GM21723 (cell line): ENCODE measurements around the gene DNAJA4.
"Not testable (repeated sequence)": the region's sequence is repeated elsewhere in the genome, so short reads cannot be mapped to it uniquely, and the experiment has no call there.

ENCODE experiments used
- ATAC-seq: cut with Tn5 transposase; IDR thresholded peaks from one replicate; pipeline ENCODE4 v1.9.1; 2021; ENCODE audit warnings: mild to moderate bottlenecking, moderate library complexity; ENCODE audit not compliant: unreplicated experiment

Gene DNAJA4

GRCh38 chr15:78243491-78243941, 20.8 kb upstream of the DNAJA4 start:
- ATAC-seq, result no peak

GRCh38 chr15:78244101-78244500, 20.3 kb upstream of the DNAJA4 start:
- no peak for ATAC-seq

DNA sequence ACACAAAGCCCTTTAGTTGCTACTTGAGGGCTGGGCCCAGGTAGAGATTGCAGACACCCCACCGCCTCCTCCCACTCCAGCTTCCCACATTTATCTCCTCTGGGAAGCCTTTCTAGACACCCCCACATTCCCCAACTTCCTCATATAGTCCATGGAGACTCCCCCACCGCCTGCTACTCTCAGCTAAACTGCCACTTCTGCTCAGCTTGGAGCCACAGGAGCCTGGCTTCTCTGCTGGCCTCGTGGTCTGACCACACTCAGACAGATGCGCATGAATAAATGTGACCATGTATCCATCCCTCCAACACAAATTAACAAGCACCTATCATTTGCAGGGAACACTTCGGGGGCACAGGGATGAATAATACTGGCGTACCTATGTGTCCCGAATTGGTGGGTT, 19.5 kb upstream of the DNAJA4 start:
- ATAC-seq, result no peak

- ATAC-seq, result not testable (repeated sequence)
Observed at GRCh38 chr15:78245392-78245791, 19.0 kb upstream of the DNAJA4 start.

- ATAC-seq, result not testable (repeated sequence)
Observed at GRCh38 chr15:78245976-78246620, 18.3 kb upstream of the DNAJA4 start.

DNA sequence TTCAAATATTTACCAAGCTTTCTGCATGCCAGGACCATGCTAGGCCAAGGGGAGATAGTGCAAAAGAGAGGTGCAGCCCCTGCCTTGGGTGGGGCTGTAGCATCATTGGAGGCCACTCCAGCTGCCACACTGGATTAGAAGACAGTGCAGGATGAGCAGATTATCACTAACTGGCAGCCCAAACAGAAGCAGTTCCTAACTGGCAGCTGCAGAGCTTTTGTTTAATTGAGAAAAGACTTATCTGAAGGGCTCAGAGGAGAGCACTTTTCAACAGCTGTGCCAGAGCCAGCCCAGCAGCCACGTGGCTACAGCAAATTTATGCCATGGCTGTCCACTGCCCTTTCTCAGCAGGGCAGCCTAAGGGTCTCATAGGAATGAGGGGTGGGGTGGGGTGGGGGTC, 16.5 kb upstream of the DNAJA4 start:
- no peak for ATAC-seq

DNA sequence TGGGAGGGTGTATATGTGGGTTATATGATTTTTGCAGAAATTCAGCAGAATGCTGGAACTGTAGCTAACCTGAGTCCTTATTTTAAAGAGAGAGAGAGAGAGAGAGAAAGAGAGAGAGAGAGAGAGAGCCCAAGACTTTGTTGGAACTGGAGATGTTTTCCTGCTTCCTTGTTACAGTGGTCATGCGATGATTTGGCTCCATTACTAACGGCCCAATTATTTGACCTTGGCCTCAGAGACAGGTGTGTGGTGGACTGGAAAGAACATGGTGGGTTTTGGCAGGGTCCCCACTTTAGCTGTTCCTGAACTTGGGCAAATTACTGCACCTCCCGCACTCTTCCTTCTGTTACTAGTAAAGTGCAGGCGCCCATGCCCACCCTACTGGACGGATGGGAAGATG, 15.2 kb upstream of the DNAJA4 start:
- ATAC-seq, result no peak

- ATAC-seq, result no peak
Observed at GRCh38 chr15:78251136-78251535, 13.2 kb upstream of the DNAJA4 start.

DNA sequence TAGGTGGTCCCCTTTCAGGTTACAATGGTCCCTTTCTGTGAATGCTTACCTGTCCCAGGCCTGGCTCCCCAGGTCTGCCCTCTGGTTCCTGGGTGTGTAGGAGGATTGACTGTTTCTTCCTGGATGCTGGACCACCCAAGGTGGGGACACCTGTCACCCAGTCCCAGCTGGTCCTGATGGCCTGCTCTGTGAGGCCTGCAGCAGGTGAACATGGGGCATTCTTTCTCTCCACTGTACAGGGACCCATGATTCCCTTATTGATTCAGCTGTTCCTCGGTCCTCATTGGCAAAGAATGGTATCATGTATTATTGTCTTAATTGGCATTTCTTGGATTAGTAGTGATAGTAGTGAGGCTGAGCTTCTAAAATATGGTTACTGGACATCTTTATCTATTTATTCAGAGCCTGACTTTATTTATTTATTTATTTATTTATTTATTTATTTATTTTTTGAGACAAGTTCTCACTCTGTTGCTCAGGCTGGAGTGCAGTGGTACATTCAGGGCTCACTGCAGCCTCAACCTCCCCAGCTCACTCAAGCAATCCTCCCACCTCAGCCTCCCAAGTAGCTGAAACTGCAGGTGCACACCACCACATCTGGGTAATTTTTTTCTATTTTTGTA, 8.8 kb upstream of the DNAJA4 start:
- ATAC-seq, result no peak

DNA sequence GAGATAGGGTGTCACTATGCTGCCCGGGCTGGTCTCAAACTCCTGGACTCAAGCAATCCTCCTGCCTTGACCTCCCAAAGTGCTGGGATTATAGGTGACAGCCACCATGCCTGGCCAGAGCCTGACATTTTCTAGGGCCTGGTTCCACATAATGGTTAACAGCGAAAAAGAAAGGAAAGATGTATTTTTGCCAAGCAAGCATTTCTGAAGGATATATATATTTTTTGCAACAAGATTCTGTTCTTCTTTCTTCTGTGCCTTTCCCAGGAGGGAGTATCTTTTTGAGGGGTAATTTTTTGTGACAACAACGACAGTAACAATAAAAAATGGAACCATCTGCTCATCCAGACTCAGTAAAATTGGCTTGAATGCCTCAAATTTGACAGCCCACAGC, 8.3 kb upstream of the DNAJA4 start:
- no peak for ATAC-seq

GRCh38 chr15:78257681-78258080, 6.7 kb upstream of the DNAJA4 start:
- ATAC-seq, result no peak

DNA sequence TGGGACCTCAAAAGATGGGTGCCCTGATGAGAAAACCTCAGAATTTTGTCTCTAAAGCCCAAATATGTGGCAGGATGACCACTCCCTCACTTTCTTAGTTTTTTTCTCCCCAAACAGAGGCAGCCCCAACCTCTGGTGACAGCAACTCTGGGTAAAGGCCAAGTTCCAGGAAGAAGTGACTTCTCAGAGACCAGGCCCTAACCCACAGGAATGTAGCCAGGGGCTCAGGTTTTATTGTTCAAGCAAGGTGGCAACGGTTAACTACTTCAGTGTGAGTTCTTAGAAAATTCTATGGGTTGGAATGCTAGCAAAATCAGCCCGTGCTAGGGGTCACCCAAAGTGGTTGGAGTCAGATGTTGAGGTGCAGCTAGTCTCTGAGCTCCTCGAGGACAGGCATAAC, 5.1 kb upstream of the DNAJA4 start:
- ATAC-seq, result no peak

DNA sequence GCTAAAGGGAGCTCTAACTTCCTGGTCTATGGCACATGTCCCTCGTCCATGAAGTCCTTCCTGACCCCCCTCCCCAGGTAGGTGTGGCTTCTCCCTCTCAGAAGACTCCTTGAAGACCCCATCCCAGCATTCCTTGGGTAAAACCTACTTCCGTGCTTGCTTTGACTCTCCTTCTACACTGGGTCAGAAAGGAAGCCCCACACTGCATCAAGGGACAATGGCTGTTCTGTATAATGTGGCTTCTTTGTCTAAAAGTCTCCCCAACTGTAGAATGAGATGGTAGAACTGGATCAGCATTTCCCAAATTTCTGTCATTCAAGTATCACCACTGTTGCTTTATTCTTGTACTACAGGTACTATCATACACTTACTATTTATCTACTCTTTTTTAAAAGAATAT, 3.9 kb upstream of the DNAJA4 start:
- no peak for ATAC-seq

DNA sequence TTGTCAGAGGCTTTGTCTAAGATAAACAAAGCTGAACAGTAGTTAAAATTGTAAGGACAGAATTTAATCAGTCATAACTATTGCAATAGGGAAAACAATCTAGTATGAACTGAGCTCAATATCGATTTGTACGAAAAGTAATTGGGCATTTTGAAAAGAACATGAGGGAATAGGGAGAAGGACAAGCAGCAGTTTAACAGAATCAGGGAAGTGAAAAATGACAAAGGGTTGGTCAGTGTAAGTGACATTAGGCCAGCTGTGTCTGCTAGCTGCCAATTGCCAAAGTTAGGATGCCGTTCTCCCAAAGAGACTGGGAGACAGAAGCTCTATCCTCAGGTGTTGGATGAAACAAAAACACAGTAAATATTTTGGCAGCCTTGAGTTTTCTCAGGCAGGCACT, 3.3 kb upstream of the DNAJA4 start:
- no peak for ATAC-seq

GRCh38 chr15:78263351-78263781, 996 bp upstream of the DNAJA4 start:
- ATAC-seq, result no peak

- ATAC-seq, result no peak
Observed at GRCh38 chr15:78263907-78264303, 457 bp upstream of the DNAJA4 start.

DNA sequence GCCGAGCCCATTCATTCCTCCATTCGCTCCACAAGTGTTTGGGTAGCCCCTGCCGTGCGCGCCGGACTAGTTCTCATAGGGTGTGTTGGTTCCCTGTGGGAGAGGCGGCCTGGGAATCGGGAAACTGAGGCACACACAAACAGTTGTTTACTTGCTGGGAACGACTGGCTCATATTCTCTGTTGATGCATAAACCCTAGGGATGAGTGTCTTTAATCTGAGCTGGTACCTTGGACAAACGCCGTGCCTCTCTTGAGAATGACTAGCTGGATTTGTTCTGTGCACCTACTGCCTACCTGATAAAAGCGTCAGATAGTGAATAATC, 737 bp downstream of the DNAJA4 start:
- no peak for ATAC-seq

GRCh38 chr15:78265752-78266224, 1.4 kb downstream of the DNAJA4 start:
- ATAC-seq, result no peak

DNA sequence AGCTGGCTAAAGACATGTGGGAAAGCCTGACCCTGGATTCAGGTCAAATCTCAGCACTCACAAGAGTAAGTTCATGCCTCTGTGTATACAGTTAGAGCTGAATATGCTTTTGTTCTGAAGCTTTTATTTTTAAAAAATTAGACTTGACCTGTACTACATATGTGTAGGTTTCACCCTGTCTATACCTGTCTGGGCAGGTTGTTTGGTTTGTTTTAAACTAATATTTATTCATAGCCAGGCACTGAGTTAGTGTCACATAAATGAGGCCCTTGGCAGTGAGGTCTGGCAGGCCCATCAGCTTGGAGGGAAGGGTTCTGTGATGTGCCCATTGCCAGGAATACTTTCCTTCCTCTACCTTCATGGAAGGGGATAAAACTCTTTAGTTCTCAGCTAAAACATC, 1.9 kb downstream of the DNAJA4 start:
- ATAC-seq, result no peak

DNA sequence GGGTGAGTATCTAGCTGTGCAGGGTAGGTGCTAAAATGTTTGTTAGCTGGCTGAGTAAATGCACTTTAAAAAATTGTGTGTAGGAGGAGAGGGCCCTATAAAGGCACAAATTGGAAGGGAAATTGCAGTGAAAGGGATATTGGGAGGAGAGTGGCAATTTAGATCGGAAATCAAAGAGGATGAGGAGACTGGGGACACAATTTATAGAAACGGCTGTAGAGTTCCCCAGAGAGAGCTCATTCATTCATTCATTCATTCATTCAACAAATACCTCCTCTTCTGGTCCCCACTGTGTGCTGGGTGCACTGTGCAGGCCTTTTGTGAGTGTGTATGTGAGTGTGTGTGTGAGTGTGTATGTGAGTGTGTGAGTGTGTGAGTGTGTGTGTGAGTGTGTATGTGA, 2.4 kb downstream of the DNAJA4 start:
- ATAC-seq, result no peak

DNA sequence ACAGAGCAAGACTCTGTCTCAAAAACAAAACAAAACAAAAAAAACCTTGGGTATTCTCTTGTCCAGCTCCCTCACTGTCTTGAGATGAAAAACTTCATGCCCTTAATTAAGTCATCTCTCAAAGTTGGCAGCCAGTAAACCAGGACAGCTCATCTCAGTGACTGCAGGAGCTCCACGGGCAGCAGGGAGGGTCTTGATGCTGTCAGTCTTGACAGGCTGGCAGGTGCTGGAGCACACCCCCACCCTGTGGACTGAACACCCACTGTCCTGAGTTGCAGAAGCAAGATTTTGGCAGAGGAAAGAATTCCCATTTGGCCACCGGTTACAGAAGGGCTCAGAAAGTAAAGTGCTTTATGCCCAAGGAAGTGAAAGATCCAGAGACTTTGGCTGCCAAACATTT, 8.0 kb downstream of the DNAJA4 start:
- ATAC-seq, result no peak

DNA sequence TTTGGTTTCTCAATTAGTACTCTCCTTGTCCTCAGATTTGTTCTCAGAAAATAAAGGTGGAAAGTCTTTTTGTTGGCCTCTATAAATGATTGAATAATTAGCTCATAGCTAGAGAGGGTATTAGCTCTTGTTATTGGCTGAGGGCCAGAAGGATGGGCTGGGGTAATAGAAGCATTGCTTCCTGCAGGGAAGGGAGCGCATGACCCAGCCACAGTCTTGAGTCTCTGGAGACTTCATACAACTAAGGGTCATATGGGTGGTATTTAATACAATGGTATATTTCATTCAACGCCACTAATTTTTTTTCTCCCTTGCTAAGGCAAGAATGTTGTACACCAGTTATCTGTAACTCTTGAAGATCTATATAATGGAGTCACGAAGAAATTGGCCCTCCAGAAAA, 8.4 kb downstream of the DNAJA4 start:
- no peak for ATAC-seq

DNA sequence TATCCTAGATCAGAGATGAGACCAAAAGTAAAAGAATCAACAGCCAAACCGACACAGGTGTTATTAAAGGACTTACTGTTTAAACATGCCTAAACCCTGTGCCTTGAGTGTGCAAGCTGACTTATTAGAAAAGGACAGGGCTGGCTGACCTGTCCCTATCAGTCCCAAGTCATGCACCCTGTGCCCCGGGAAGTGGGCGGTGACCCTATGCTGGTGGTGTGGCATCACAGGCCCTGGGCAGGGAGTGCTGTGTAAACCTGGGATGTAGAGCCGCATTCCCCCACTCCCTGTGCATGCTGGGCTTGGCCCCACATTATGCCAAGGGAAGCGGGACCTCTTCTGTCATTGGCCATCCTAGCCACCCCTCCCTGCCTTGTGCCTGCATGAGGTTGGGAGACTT, 10.6 kb downstream of the DNAJA4 start:
- ATAC-seq, result no peak
